Cardiac muscle cell (in vitro differentiated cells and primary cell): ENCODE measurements around the gene GDPD4. TPM values are rescaled to one million over a fixed set of nuclear protein-coding genes. Genes with fewer than 3 reads are reported as not detected.

Experiments used
- DNase-seq, 2 donors: peaks; one replicate each; pipeline versions ENCODE4 v3.0.0 to v3.0.0-alpha.2; 2010 to 2017; ENCODE audit warnings: low read depth in 1 of 2, low spot score in 1 of 2
- H3K27ac ChIP-seq: fragments of 200-600 bp; sonication (generic); 2 replicates; pipeline ENCODE4 v1.5.1; 2016
- H3K27me3 ChIP-seq: fragments of 200-600 bp; sonication (generic); 2 replicates; pipeline ENCODE4 v1.6.0; 2016; ENCODE audit warnings: control low read depth
- H3K36me3 ChIP-seq: fragments of 200-600 bp; sonication (generic); 2 replicates; pipeline ENCODE4 v1.5.1; 2016; ENCODE audit warnings: control low read depth
- H3K4me1 ChIP-seq: fragments of 200-600 bp; sonication (generic); 2 replicates; pipeline ENCODE4 v1.8.1; 2017; ENCODE audit warnings: low read depth, mild to moderate bottlenecking, mixed run types
- H3K4me3 ChIP-seq: fragments of 200-600 bp; sonication (generic); 2 replicates; pipeline ENCODE4 v1.5.1; 2016; ENCODE audit warnings: mild to moderate bottlenecking
- H3K9me3 ChIP-seq: fragments of 200-600 bp; sonication (generic); 2 replicates; pipeline ENCODE4 v1.5.1; 2017; ENCODE audit warnings: low read depth, mild to moderate bottlenecking, control low read depth
- CTCF ChIP-seq: IDR thresholded peaks from 2 replicates; pipeline ENCODE4 v1.5.1; 2012; ENCODE audit warnings: low read depth, mild to moderate bottlenecking, low read length
- polyA plus RNA-seq: library from polyadenylated mRNA; unstranded; fragments of >200 nt; fragmentation: Nextera tagmentation; extraction: Ambion mirVana; gene quantifications from 2 replicates; pipeline ENCODE4 v1.2.1, GENCODE V29; 2016
- total RNA-seq: library from RNA; depleted of rRNA; stranded (reverse); fragments of >200 nt; gene quantifications from 2 replicates; pipeline ENCODE4 v1.2.3, GENCODE V29; 2016

GDPD4 gene
- total and polyA plus RNA-seq, 2 experiments from 2014 or later = not detected

GRCh38 chr11:77269484-77270123, 31.9 kb downstream of the GDPD4 start:
- Histone ChIP-seq H3K27me3 (no peaks in the 10 kb centered on the region), H3K4me1 (no peaks in the 10 kb centered on the region), H3K27ac (no peak overlapping the region), H3K9me3 (no peaks in the 10 kb centered on the region), H3K36me3 (no peaks in the 10 kb centered on the region), H3K4me3 (no peak overlapping the region)
- DNase-seq = no peak
- TF ChIP-seq CTCF = no peak

- H3K4me3 ChIP-seq = no peak overlapping the region
- TF ChIP-seq CTCF = no peak
- no peak overlapping the region for H3K27ac ChIP-seq
- H3K27me3 ChIP-seq = no peaks in the 10 kb centered on the region
- H3K36me3 ChIP-seq = no peaks in the 10 kb centered on the region
- DNase-seq = no peak
- no peaks in the 10 kb centered on the region for H3K4me1 ChIP-seq
- no peaks in the 10 kb centered on the region for H3K9me3 ChIP-seq
These were observed 33.5 kb downstream of the GDPD4 start for GRCh38 chr11:77267962-77268361.

- H3K4me3 ChIP-seq = no peak overlapping the region
- TF ChIP-seq CTCF = no peak
- H3K27me3 ChIP-seq = no peaks in the 10 kb centered on the region
- no peaks in the 10 kb centered on the region for H3K36me3 ChIP-seq
- H3K27ac ChIP-seq = no peak overlapping the region
- DNase-seq = no peak
- H3K4me1 ChIP-seq = no peaks in the 10 kb centered on the region
- no peaks in the 10 kb centered on the region for H3K9me3 ChIP-seq
These were observed 34.7 kb downstream of the GDPD4 start for GRCh38 chr11:77266766-77267165.

- no peak overlapping the region for H3K4me3 ChIP-seq
- no peak overlapping the region for H3K27ac ChIP-seq
- H3K36me3 ChIP-seq = no peaks in the 10 kb centered on the region
- H3K9me3 ChIP-seq = no peaks in the 10 kb centered on the region
- TF ChIP-seq CTCF = no peak
- H3K4me1 ChIP-seq = no peaks in the 10 kb centered on the region
- DNase-seq = no peak
- H3K27me3 ChIP-seq = no peaks in the 10 kb centered on the region
These were observed 38.7 kb downstream of the GDPD4 start for GRCh38 chr11:77262803-77263202.

- Histone ChIP-seq H3K27ac (no peak overlapping the region), H3K4me3 (no peak overlapping the region), H3K27me3 (no peaks in the 10 kb centered on the region), H3K36me3 (no peaks in the 10 kb centered on the region), H3K4me1 (no peaks in the 10 kb centered on the region), H3K9me3 (no peaks in the 10 kb centered on the region)
- no peak for TF ChIP-seq CTCF
- peak in 1 of 2 donors; percentile 44 for DNase-seq
These were observed 41.8 kb downstream of the GDPD4 start for GRCh38 chr11:77259641-77260040.
